22Rv1 (cell line): ENCODE measurements around the gene ZNF565.

Experiments
- CTCF ChIP-seq: fragments of 450-650 bp; IDR thresholded peaks from 2 replicates; pipeline ENCODE4 v1.5.1; 2017; ENCODE audit warnings: mild to moderate bottlenecking
- ZFX ChIP-seq: fragments of 450-650 bp; IDR thresholded peaks from 2 replicates; pipeline ENCODE4 v1.6.1; 2017; ENCODE audit warnings: antibody characterized with exemption, borderline replicate concordance

- TF ChIP-seq CTCF (no peak), ZFX (no peak)
Measured at GRCh38 chr19:36259211-36259610, 44.7 kb upstream of the ZNF565 start.
